ENCODE data around the gene PARD3B. TPM values are rescaled to one million over a fixed set of nuclear protein-coding genes. Genes with fewer than 3 reads are reported as not detected.
"Not testable (repeated sequence)": the region's sequence is repeated elsewhere in the genome, so short reads cannot be mapped to it uniquely, and the experiment has no call there.

PARD3B gene
- polyA plus RNA-seq, 1 donor: 10.3 TPM

DNA sequence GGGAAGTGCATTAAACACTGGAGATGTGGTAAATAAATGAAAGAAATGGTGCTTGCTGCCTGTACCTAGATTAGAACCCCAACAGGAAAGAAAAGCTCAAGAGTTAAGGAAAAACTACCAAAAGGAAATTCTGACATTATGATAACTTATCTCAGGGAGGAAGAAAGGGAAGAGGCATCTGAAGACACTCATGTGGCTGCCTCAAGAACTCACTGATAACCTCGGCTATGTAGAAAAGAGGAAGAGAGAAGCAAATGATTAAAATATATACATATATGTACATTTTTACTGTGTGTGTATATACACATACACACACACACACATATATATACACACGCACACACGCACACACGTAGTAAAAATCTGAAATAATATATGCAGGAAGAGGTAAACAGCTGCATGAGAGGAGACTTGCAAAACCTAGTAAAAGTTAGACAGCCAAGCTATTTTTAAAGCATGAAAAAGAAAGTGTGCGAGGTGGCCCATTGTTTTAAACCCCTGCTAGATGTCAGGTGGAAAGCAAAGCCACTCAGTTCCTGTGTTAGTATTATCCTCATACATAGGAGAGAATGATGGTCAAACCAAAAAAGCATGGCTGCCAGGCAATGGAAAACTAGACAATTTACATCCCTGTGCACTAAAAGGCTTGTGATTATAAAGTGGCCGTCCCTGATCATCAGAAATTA is 654.0 kb downstream of the PARD3B start:
- no peak for DNase-seq

GRCh38 chr2:205210494-205210893 is 665.2 kb downstream of the PARD3B start:
- DNase-seq: no peak

DNA sequence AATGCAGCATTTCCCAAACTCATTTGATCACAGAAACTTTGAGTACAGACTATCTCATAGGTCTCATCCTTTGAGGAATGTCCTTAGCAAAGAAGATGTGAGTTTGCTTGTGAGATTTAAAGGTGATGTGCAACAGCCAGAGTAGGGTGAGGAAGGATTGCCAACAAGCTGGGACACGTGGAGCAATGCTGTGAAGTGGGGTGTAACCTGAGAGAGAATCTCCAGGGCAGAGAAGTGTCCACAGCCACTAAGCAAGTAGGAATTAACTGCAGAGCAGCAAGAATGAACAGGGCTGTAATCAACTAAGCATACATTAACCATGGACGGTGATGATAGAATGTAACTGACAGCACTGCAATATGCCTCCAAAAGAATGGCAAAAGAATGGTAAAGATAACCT is 667.1 kb downstream of the PARD3B start:
- DNase-seq: no peak

GRCh38 chr2:205216092-205216491 is 670.8 kb downstream of the PARD3B start:
- DNase-seq: no peak

DNA sequence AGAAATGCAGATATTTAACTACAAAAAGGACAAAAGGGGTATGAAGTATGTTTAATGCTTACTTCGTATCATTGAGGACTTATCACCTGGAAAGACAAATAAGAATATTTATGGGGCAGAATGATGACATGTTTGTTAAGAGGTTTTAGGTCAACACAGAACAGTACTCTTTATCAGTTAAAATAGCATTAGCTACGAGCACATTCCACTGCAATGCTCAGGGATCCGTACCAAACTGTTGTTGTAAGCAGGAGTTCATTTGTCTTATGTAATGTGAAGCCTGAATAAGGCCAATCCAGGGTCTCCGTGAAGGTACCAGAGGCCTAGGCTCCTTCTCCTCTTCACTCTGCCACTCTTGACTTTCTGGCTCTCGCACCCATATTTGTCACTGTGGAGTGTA is 671.3 kb downstream of the PARD3B start:
- DNase-seq: no peak

DNA sequence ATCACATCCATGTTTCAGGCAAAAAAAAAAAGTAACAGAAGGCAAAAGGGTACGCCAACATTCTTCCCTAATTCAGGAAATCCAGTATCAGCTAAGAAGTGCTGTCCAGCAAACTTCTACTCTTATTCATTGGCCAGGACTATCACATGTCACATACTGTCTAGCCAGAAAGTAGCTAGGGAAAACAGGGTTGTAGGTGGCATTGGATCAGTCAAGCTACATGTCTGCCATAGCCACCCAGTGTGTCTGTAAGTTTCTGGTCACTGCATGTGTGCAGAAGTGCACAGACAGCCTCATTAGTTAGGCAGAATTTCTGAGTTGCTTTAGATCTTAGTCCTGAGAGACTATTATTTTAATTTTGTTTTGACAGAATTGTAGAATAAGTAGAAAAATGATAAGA is 671.7 kb downstream of the PARD3B start:
- no peak for DNase-seq

GRCh38 chr2:205218056-205218455 is 672.8 kb downstream of the PARD3B start:
- DNase-seq: no peak

GRCh38 chr2:205218816-205219215 is 673.5 kb downstream of the PARD3B start:
- DNase-seq: not testable (repeated sequence)

DNA sequence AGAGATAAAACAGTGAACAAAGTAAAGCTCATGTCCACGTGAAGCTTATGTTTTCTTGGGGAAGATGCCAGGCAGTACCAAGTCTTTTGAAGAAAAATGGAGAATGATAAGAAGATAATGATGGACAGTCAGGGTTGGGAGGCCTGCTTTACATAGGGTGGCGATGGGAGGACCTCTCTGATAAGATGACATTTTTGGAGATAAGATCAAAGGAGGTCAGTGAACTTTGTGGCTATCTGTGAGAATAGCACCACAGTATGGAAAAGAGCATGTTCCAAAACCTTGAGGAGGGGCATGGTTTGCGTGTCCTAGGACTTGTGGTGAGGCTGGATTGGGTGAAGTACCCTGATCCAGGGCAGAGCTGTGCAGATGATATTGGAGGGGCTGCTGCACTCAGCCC is 675.3 kb downstream of the PARD3B start:
- DNase-seq: no peak

- DNase-seq: no peak
Observed at GRCh38 chr2:205232086-205232485, 686.8 kb downstream of the PARD3B start.

DNA sequence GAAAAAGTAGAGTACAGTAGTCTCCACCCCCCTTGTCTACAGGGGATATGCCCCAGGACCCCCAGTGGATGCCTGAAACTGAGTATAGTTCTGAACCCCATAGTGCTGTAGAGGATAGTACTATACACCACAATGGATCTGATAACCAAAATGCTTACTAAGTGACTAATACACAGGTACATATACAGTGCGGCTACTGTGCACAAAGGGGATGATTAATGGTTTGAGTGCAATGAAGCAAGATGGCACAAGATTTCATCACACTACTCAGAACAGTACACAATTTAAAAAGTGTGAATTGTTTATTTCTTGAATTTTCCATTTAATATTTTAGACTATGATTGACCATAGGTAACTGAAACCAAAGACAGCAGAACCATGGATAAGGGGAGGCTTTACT is 690.2 kb downstream of the PARD3B start:
- no peak for DNase-seq

DNA sequence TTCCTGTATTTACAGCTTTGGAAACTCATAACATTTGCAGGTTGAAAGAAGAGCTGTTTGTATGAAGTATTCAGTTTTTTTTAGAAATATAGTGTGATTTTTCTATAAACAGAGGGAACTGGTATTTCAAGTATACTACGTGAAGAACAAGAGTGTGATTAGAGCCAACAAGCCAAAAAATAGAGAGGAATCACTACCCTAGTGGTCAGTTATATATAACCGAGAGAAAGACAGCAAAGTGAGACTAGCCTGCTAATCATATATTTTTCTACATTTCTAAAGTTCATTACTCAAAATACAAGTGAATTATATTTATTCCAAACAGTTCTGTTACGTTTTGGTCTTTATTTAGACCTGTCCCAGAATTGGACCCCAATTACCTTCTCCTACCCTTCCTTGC is 692.2 kb downstream of the PARD3B start:
- DNase-seq: no peak

DNA sequence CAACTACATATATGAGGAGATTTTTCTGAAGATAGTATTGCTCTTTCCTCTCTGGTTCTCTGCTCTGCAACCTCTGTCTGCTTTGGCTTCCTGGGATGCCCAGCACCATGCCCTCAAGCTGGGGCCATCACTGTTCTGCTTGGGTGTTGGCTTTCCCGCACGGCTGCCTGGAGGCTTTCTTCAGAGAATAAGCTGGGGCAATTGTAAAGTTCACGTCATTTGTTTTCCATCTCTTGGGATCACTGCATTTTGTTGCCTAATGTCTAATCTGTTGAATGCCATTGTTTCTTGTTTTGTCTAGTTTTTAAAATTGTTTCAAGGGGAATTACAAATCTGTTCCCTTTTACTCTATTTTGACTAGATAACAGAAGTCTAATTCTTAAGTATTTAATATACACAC is 699.7 kb downstream of the PARD3B start:
- no peak for DNase-seq

DNA sequence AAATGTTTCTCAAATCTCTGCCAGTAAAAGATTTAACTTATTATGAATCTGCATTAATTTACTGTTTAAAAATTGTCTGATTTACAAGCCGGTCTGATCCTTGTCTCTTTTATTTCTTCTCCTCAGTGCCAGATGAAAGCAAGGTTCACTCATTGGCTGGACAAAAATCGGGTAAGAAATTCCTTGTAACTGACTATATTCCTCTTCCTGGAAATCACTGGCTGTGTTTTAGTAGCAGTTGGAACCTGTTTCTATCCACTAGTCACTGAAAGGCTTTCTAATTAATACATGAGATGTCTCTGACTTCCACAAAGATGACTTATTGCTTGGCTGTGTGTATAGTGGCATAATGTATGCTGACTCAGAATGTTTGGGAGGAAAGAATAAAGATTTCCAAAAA is 700.4 kb downstream of the PARD3B start:
- peak; percentile 59 for DNase-seq

DNA sequence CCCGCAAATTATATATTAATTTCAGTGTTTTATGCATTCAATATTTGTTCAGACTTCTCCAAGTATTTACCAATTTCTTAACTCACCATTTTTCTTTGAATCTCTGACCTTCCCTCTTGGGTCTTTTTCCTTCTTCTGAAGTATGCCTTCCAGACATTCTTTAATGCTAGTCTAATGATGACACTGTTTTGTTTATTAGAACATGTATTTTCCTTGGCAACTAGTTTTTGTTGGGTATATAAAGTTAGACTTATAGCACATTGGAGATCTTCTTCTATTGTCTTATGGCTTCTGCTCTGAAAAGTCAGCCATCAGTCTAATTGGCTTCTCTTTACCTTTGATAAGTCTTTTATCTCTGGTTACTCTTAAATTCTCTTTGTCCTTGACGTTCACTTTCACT is 713.8 kb downstream of the PARD3B start:
- DNase-seq: no peak

GRCh38 chr2:205261516-205262020 is 716.3 kb downstream of the PARD3B start:
- no peak for DNase-seq

- DNase-seq: no peak
Observed at GRCh38 chr2:205267323-205267722, 722.0 kb downstream of the PARD3B start.

DNA sequence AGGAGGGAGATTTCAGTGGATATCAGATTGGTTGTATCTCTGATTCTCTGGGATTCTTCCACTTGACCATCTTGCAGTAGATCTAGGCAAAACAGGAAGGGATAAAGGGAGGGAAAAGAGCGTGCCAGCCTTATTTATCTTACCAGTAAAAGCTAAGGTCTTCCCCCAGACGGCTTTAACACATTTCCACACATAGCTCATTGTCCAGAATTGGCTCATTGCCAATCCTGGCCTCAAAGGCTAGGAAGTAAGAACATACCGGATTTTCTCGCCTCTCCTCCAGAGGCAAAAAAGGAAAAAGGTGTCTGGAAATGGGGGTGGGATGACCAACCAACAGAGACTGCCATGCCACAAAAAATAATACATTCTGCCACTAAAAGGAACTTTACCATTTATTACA is 725.4 kb downstream of the PARD3B start:
- no peak for DNase-seq

GRCh38 chr2:205273148-205273547 is 727.9 kb downstream of the PARD3B start:
- no peak for DNase-seq

DNA sequence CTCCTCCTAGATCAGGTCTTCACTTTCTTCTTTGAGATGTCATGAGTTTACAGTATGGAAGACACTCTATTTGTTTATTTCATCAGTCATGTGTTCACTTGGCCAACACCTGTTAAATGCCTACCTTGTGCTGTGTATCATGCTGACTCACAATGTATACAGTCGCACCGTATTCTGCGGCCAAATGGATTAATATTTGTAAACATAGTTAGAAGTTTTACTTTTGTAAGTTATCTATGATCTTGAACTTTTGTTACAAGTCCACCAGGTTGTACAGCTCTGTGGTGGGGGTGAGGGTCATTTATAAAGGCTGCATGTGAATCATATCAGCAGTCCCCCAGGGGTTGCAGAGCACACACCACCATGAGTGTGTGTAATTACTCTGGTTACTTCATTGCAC is 728.4 kb downstream of the PARD3B start:
- no peak for DNase-seq

DNA sequence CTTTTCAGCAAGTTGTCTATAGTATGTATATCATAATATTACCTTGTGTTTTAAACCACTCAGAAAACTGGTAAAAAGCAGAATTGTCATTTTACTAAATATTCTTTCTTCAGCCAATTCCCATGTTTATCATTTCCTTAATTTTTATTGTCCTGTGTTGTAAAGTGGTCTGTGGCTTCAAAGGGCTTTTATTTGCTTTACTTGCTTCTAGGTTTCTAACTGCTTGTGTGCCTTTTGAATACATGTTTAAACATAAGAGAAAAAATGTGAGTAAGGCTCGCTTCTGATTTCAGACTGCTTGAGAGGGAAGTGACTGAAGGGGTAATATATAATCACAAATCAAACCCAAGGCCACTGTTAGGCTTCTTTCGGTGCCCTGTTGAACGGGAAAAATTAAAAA is 729.5 kb downstream of the PARD3B start:
- DNase-seq: no peak

GRCh38 chr2:205276116-205276777 is 731.0 kb downstream of the PARD3B start:
- DNase-seq: peak; percentile 6

DNA sequence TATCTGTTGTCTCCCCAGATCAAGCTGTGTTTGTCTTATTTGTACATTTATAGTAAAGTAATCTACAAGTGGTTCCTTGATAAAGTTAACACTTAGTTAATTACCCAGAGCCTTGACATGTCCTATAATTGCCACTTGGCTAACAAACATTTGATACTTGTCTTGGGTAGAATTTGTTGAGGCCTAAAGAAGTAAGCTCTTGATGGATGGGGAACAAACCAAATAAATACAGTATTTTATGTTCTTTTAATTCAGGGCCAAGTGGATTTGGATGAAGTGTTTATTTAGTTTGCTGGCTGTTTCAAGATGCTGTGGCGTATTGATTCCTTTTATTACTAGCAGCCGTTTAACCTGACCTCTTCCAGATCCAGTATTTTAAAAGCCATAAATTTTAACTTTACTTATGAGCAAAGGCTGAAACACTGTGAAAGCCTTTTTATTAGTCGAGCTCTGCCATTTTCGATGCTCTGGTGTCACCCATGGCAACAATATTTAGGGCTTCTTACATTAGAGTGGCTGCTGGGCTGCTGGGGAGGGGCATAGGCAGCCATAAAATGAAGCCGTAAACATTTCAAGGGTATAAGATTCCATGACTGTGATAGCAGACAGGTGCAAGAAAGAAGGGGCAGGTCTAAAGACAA is 735.4 kb downstream of the PARD3B start:
- DNase-seq: no peak

GRCh38 chr2:205283736-205284270 is 738.5 kb downstream of the PARD3B start:
- no peak for DNase-seq
